ENCODE measurements around the gene PLXNA3.

PLXNA3 gene

DNA sequence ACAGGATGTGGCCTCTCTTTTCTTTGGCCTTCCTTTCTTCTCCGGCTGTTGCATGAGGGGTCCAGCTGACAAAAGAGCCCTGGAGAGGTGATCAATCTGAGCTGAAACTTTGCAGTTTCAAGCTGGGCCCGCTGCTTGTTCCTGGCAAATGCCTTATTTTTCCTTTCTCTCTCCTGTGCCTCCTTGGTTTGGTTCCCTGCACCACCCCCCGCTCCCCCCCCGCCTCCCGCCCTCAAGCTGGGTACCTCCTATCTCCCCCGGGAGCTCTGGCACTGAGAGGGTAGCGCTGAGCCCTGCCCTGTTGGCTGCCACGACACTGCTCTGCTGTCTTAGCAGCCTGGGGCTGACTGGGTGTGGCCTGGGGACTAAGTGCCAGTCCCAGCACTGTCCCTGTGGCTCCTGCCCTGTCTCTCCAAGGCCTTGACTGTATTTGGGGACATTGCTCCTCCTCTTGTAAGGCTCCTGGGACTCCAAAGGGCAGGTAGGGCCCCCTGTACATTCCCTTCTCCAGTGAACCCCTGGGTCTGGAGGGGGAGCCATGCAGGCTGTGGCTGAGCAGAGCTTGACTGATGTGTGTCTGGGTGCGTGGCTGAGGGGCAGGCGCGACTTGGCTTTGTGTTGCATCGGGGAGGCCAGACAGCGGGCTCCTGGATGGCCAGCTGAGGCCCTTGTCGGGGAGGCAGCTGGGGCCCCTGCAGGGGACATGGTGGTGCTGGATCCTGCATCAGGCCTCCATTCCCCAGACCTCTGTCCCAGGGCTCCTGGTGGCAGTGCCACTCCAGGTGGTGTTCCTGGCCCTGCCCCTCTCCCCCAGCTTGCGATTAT, 1.1 kb downstream of the PLXNA3 start:
- peak overlapping the region; percentile 71 for H3K4me3 ChIP-seq (ENCODE audit: low read depth, low read length)

DNA sequence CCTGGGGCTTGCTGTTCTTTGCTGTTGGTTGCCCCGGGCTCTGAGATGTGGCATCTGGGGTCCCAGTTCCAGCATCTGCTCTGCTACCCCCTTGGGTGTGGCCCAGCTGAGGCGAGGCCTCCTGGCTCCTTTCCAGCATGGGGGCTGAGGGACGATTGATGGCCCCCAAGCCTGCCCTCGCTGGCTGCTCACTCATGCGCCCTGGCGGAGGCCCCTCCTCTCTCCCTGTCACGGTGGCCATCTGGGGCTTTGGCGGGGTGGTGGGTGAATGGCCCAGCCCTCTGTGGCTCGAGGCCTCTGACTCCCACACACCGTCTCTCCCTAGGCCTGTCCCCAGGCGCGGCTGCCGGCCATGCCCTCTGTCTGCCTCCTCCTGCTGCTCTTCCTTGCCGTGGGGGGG, 1.8 kb downstream of the PLXNA3 start:
- H3K4me3 ChIP-seq (ENCODE audit: low read depth, low read length): no peak overlapping the region
- TF ChIP-seq, protein P1, sequence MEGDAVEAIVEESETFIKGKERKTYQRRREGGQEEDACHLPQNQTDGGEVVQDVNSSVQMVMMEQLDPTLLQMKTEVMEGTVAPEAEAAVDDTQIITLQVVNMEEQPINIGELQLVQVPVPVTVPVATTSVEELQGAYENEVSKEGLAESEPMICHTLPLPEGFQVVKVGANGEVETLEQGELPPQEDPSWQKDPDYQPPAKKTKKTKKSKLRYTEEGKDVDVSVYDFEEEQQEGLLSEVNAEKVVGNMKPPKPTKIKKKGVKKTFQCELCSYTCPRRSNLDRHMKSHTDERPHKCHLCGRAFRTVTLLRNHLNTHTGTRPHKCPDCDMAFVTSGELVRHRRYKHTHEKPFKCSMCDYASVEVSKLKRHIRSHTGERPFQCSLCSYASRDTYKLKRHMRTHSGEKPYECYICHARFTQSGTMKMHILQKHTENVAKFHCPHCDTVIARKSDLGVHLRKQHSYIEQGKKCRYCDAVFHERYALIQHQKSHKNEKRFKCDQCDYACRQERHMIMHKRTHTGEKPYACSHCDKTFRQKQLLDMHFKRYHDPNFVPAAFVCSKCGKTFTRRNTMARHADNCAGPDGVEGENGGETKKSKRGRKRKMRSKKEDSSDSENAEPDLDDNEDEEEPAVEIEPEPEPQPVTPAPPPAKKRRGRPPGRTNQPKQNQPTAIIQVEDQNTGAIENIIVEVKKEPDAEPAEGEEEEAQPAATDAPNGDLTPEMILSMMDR (IDR thresholded peaks at IDR 0.05; ENCODE audit: insufficient read depth, low read depth, low read length, missing control alignments): no peak
- no peak for DNase-seq (ENCODE audit: low read depth)

More for the DNA sequence above, 1.1 kb downstream of the PLXNA3 start:
- DNase-seq (ENCODE audit: low read depth): no peak
- TF ChIP-seq, protein P1 (IDR thresholded peaks at IDR 0.05; ENCODE audit: insufficient read depth, low read depth, low read length, missing control alignments): no peak

DNA sequence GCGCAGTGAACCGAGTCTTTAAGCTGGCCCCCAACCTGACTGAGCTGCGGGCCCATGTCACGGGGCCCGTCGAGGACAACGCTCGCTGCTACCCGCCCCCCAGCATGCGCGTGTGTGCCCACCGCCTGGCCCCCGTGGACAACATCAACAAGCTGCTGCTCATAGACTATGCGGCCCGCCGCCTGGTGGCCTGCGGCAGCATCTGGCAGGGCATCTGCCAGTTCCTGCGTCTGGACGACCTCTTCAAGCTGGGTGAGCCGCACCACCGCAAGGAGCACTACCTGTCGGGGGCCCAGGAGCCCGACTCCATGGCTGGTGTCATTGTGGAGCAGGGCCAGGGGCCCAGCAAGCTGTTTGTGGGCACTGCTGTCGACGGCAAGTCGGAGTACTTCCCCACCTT, 2.2 kb downstream of the PLXNA3 start:
- DNase-seq (ENCODE audit: low read depth): no peak
- TF ChIP-seq, protein P1 (IDR thresholded peaks at IDR 0.05; ENCODE audit: insufficient read depth, low read depth, low read length, missing control alignments): no peak
- no peak overlapping the region for H3K4me3 ChIP-seq (ENCODE audit: low read depth, low read length)

DNA sequence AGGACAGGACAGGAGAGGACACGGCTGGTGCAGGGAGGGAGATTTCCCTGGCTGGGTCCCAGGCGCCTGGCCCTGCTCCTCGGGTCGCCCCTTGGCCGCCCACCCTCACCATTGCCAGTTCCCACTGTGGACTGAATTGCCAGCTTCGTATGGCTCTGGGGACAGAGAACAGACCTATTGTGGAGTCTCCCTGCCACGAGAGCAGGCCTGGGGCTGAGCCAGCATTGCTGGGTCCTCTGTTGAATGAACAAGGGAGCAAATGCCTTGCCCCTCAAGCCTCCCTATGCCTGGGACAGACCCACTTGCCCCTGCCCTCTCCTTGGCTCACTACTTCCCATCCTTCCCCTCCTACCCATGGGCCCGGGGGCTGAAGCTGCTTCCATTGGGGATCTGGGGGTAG, 4.3 kb downstream of the PLXNA3 start:
- H3K4me3 ChIP-seq (ENCODE audit: low read depth, low read length): no peak overlapping the region
- TF ChIP-seq, protein P1 (IDR thresholded peaks at IDR 0.05; ENCODE audit: insufficient read depth, low read depth, low read length, missing control alignments): no peak
- DNase-seq (ENCODE audit: low read depth): no peak

DNA sequence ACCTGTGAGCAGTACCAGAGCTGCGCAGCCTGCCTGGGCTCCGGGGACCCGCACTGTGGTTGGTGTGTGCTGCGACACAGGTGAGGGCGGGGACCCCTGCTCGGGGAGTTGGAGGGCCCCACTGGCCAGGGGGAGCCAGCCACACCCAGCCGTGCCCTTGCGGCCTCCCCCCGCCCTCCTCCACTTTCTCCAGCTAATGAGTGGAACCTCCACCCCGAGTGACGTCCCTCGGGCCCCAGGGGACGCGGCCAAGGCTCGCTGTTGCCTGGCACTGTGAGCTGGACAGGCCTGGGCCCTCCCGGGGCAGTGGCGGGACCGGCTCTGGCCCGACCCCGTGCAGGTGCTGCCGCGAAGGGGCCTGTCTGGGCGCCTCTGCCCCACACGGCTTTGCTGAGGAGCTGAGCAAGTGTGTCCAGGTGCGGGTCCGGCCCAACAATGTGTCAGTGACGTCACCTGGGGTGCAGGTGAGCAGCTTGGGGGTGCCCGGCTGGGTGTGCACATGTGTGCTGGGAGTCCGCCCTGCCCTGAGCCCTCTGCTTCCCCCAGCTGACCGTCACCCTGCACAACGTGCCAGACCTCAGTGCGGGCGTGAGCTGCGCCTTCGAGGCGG, 5.6 kb downstream of the PLXNA3 start:
- DNase-seq (ENCODE audit: low read depth): no peak
- H3K4me3 ChIP-seq (ENCODE audit: low read depth, low read length): no peak overlapping the region
- TF ChIP-seq, protein P1 (IDR thresholded peaks at IDR 0.05; ENCODE audit: insufficient read depth, low read depth, low read length, missing control alignments): no peak

DNA sequence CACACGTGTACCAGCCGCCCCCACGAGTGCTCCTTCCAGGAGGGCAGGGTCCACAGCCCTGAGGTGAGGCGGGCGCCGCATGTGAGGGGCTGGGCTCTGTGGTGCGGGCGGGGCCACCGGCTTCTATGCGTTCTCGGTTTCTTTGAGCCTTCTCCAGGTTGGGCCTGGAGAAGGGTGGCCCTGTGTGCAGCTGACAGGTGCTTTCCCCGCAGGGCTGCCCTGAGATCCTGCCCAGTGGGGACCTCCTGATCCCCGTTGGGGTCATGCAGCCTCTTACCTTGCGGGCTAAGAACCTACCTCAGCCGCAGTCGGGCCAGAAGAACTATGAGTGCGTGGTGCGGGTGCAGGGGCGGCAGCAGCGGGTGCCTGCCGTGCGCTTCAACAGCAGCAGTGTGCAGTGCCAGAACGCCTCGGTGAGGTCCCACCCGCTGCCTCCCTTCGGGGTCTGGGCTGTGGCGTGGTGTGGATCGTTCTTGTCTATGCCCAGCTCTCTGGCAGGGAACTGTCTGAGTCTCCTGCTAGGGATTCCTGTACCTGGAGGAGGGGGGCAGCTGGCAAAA, 6.8 kb downstream of the PLXNA3 start:
- H3K4me3 ChIP-seq (ENCODE audit: low read depth, low read length): no peak overlapping the region
- DNase-seq (ENCODE audit: low read depth): no peak
- TF ChIP-seq, protein P1 (IDR thresholded peaks at IDR 0.05; ENCODE audit: insufficient read depth, low read depth, low read length, missing control alignments): no peak
